ENCODE data around the gene PRSS36. TPM values are rescaled to one million over a fixed set of nuclear protein-coding genes. Genes with fewer than 3 reads are reported as not detected.

Gene PRSS36
- total and polyA plus RNA-seq, 9 of the 15 experiments (the other 6 are each of a cell fraction or from before 2014, with no cell fraction given), result 0.09 to 1.2 (median 0.54) TPM; not detected in 2

GRCh38 chr16:31117384-31118222, 32.3 kb downstream of the PRSS36 start, which contains the start of gene KAT8 (continued):
- TF ChIP-seq EZH2 (IDR thresholded peaks at IDR 0.05; ENCODE audit: borderline replicate concordance, low read depth, low read length) (no peak), ZNF77 (CRISPR knock-in tag; IDR thresholded peaks at IDR 0.05) (no peak), MBD2 (IDR thresholded peaks at IDR 0.05; ENCODE audit: borderline replicate concordance, low read depth) (peak; percentile 83), ZNF224 (CRISPR knock-in tag; IDR thresholded peaks at IDR 0.05) (no peak), SRSF7 (optimal IDR thresholded peaks at IDR 0.05; ENCODE audit: low read depth, low read length) (no peak), SRSF9 (IDR thresholded peaks at IDR 0.05; ENCODE audit: borderline replicate concordance, low read depth, low read length) (no peak), ID3 (CRISPR knock-in tag; IDR thresholded peaks at IDR 0.05) (no peak), ID3 (tag; IDR thresholded peaks at IDR 0.05) (no peak), ETV1 (tag; conservative IDR thresholded peaks at IDR 0.05; ENCODE audit: low read depth) (no peak), ARID1B (IDR thresholded peaks at IDR 0.05) (no peak), STAT6 (CRISPR knock-in tag; IDR thresholded peaks at IDR 0.05) (no peak), ZNF24 (IDR thresholded peaks at IDR 0.05) (no peak), DMBX1 (CRISPR knock-in tag; IDR thresholded peaks at IDR 0.05; ENCODE audit: borderline replicate concordance) (no peak), HDAC6 (IDR thresholded peaks at IDR 0.05; ENCODE audit: low read depth, low read length) (no peak), BRD4 (IDR thresholded peaks at IDR 0.05) (no peak), IRF1 (CRISPR knock-in tag; IDR thresholded peaks at IDR 0.05; ENCODE audit: borderline replicate concordance) (no peak), ZNF431 (CRISPR knock-in tag; IDR thresholded peaks at IDR 0.05) (no peak), CC2D1A (IDR thresholded peaks at IDR 0.05) (no peak), CREBBP (IDR thresholded peaks at IDR 0.05; ENCODE audit: low read depth, low read length) (no peak), ZNF707 (CRISPR knock-in tag; conservative IDR thresholded peaks at IDR 0.05) (no peak), NCOA2 (IDR thresholded peaks at IDR 0.05; ENCODE audit: partially characterized antibody in 2 of 2) (no peak), HDGF (IDR thresholded peaks at IDR 0.05) (no peak), HDAC1 (IDR thresholded peaks at IDR 0.05) (0 out of 4 replicates have a peak, but pooled peaks of 1 of the 2 experiments have one; percentile 6), TRIM24 (IDR thresholded peaks at IDR 0.05) (no peak), ZNF75A (CRISPR knock-in tag; IDR thresholded peaks at IDR 0.05) (no peak), TCF7L2 (IDR thresholded peaks at IDR 0.05; ENCODE audit: low read depth, low read length) (no peak), CHD2 (IDR thresholded peaks at IDR 0.05; ENCODE audit: low read depth, low read length) (no peak), NCOA4 (IDR thresholded peaks at IDR 0.05; ENCODE audit: partially characterized antibody) (no peak), LARP7 (IDR thresholded peaks at IDR 0.05) (no peak), PHB (CRISPR knock-in tag; IDR thresholded peaks at IDR 0.05) (no peak)

Data from K562 (cell line).